HG03521 (cell line): ENCODE data around the gene ZBTB1.
"Not testable (repeated sequence)": the region's sequence is repeated elsewhere in the genome, so short reads cannot be mapped to it uniquely, and the experiment has no call there.

Source experiments
- ATAC-seq: cut with Tn5 transposase; IDR thresholded peaks from one replicate; pipeline ENCODE4 v1.9.1; 2021; ENCODE audit warnings: mild to moderate bottlenecking, moderate library complexity; ENCODE audit not compliant: unreplicated experiment

The ZBTB1 gene

GRCh38 chr14:64563696-64564095, 59.1 kb downstream of the ZBTB1 start:
- ATAC-seq = no peak

GRCh38 chr14:64566651-64567122, 62.1 kb downstream of the ZBTB1 start:
- no peak for ATAC-seq

- no peak for ATAC-seq
Measured at GRCh38 chr14:64569138-64569631, 64.6 kb downstream of the ZBTB1 start.

GRCh38 chr14:64569646-64570045, 65.1 kb downstream of the ZBTB1 start:
- ATAC-seq = not testable (repeated sequence)

GRCh38 chr14:64572386-64573104, 68.0 kb downstream of the ZBTB1 start:
- ATAC-seq = no peak

GRCh38 chr14:64573109-64573508, 68.5 kb downstream of the ZBTB1 start:
- no peak for ATAC-seq
